Stimulated activated naive B cell treated with anti-CD40 and anti-IgM and Interleukin-4, amounts not matched to agents 10 μg/mL and 1 μg/mL and 100 μg/mL, for 72 hours (primary cell): ENCODE data around the gene NRARP.
"Not testable (repeated sequence)": the region's sequence is repeated elsewhere in the genome, so short reads cannot be mapped to it uniquely, and the experiment has no call there.

Source experiments
- ATAC-seq, 2 donors: fragments of 150-1000 bp; cut with Tn5 transposase; replicated peaks; 2 replicates each; pipeline ENCODE4 v1.10.0; 2021; ENCODE audit warnings: moderate library complexity in 1 of 2
- DNase-seq: peaks from one replicate; pipeline ENCODE4 v3.0.0; 2021
- H3K27ac Mint-ChIP-seq: one replicate; pipeline ENCODE4 v1.8.0; 2022; ENCODE audit warnings: mild to moderate bottlenecking, mixed read lengths
- H3K27me3 Mint-ChIP-seq, 2 donors: one replicate each; pipeline ENCODE4 v1.8.0; 2022; ENCODE audit warnings: mixed read lengths in 2 of 2
- H3K36me3 Mint-ChIP-seq, 2 donors: one replicate each; pipeline ENCODE4 v1.8.0; 2022; ENCODE audit warnings: mixed read lengths in 2 of 2, mild to moderate bottlenecking in 1 of 2
- H3K4me1 Mint-ChIP-seq, 2 donors: one replicate each; pipeline ENCODE4 v1.8.0; 2022; ENCODE audit warnings: mixed read lengths in 2 of 2, mild to moderate bottlenecking in 1 of 2
- H3K4me3 Mint-ChIP-seq, 2 donors: one replicate each; pipeline ENCODE4 v1.8.0; 2022; ENCODE audit warnings: mild to moderate bottlenecking in 2 of 2, mixed read lengths in 2 of 2, moderate library complexity in 1 of 2
- H3K9me3 Mint-ChIP-seq, 2 donors: one replicate each; pipeline ENCODE4 v1.8.0; 2022; ENCODE audit warnings: mixed read lengths in 2 of 2, mild to moderate bottlenecking in 1 of 2

The NRARP gene

GRCh38 chr9:137329590-137329989 lies 27.5 kb upstream of the NRARP start:
- ATAC-seq, H3K4me3 Mint-ChIP-seq: not testable (repeated sequence)

GRCh38 chr9:137327641-137328550 lies 25.8 kb upstream of the NRARP start:
- H3K4me3 Mint-ChIP-seq = peak overlapping the region in 1 of 2 donors; percentile 25
- ATAC-seq, H3K27me3 Mint-ChIP-seq, H3K36me3 Mint-ChIP-seq, DNase-seq, H3K9me3 Mint-ChIP-seq: not testable (repeated sequence)
- peak overlapping the region; percentile 88 for H3K27ac Mint-ChIP-seq
- H3K4me1 Mint-ChIP-seq = peaks cover 13 to 26% of the 10 kb centered on the region in 2 donors

More at GRCh38 chr9:137329590-137329989, 27.5 kb upstream of the NRARP start:
- H3K27ac Mint-ChIP-seq, H3K9me3 Mint-ChIP-seq, H3K27me3 Mint-ChIP-seq, H3K36me3 Mint-ChIP-seq, DNase-seq: not testable (repeated sequence)
- peaks cover 12 to 28% of the 10 kb centered on the region in 2 donors for H3K4me1 Mint-ChIP-seq

- H3K4me1 Mint-ChIP-seq = peaks cover 15 to 31% of the 10 kb centered on the region in 2 donors
- peaks cover 0 to 4% of the 10 kb centered on the region in 2 donors for H3K27me3 Mint-ChIP-seq
- H3K36me3 Mint-ChIP-seq = peaks cover 0 to 5% of the 10 kb centered on the region in 2 donors
- peaks cover 3 to 9% of the 10 kb centered on the region in 2 donors for H3K9me3 Mint-ChIP-seq
- DNase-seq = peak; percentile 68
- H3K27ac Mint-ChIP-seq = peak overlapping the region; percentile 99
- peak; percentile 97 to 99 for ATAC-seq
- H3K4me3 Mint-ChIP-seq = peak overlapping the region; percentile 76 to 91
Measured at GRCh38 chr9:137326445-137327065, 24.5 kb upstream of the NRARP start.

GRCh38 chr9:137325799-137326198 lies 23.7 kb upstream of the NRARP start:
- ATAC-seq (no peak), DNase-seq (no peak)
- Mint-ChIP-seq H3K4me3 (peak overlapping the region in 1 of 2 donors; percentile 76), H3K4me1 (peaks cover 16 to 39% of the 10 kb centered on the region in 2 donors), H3K27ac (peak overlapping the region; percentile 99), H3K27me3 (peaks cover 0 to 4% of the 10 kb centered on the region in 2 donors), H3K36me3 (peaks cover 0 to 5% of the 10 kb centered on the region in 2 donors), H3K9me3 (peaks cover 3 to 9% of the 10 kb centered on the region in 2 donors)

- DNase-seq (no peak), ATAC-seq (no peak)
- Mint-ChIP-seq H3K9me3 (peaks cover 3 to 9% of the 10 kb centered on the region in 2 donors), H3K4me1 (peaks cover 19 to 45% of the 10 kb centered on the region in 2 donors), H3K36me3 (peaks cover 0 to 5% of the 10 kb centered on the region in 2 donors), H3K27me3 (peaks cover 0 to 4% of the 10 kb centered on the region in 2 donors), H3K4me3 (no peak overlapping the region), H3K27ac (peak overlapping the region; percentile 75)
Measured at GRCh38 chr9:137325124-137325523, 23.1 kb upstream of the NRARP start.

GRCh38 chr9:137323531-137324331 lies 21.7 kb upstream of the NRARP start:
- peaks cover 3 to 9% of the 10 kb centered on the region in 2 donors for H3K9me3 Mint-ChIP-seq
- peaks cover 0 to 5% of the 10 kb centered on the region in 2 donors for H3K36me3 Mint-ChIP-seq
- H3K4me3 Mint-ChIP-seq = no peak overlapping the region
- DNase-seq = no peak
- H3K4me1 Mint-ChIP-seq = peaks cover 25 to 55% of the 10 kb centered on the region in 2 donors
- peaks cover 0 to 4% of the 10 kb centered on the region in 2 donors for H3K27me3 Mint-ChIP-seq
- H3K27ac Mint-ChIP-seq = no peak overlapping the region
- no peak for ATAC-seq

- H3K4me1 Mint-ChIP-seq = peaks cover 26 to 50% of the 10 kb centered on the region in 2 donors
- H3K36me3 Mint-ChIP-seq = peaks cover 0 to 3% of the 10 kb centered on the region in 2 donors
- ATAC-seq (no peak), DNase-seq (no peak)
- H3K27ac Mint-ChIP-seq = peak overlapping the region; percentile 37
- peaks cover 0 to 3% of the 10 kb centered on the region in 2 donors for H3K27me3 Mint-ChIP-seq
- H3K4me3 Mint-ChIP-seq = no peak overlapping the region
- peaks cover under 1 to 2% of the 10 kb centered on the region in 2 donors for H3K9me3 Mint-ChIP-seq
Measured at GRCh38 chr9:137321726-137322361, 19.8 kb upstream of the NRARP start.

- DNase-seq = peak; percentile 54
- Mint-ChIP-seq H3K27me3 (peaks cover 0 to 3% of the 10 kb centered on the region in 2 donors), H3K4me1 (peaks cover 16 to 44% of the 10 kb centered on the region in 2 donors), H3K27ac (peak overlapping the region; percentile 86), H3K9me3 (no peaks in the 10 kb centered on the region), H3K4me3 (peak overlapping the region; percentile 72 to 81), H3K36me3 (no peaks in the 10 kb centered on the region)
- ATAC-seq = peak; percentile 92 to 93
Measured at GRCh38 chr9:137320555-137321384, 18.7 kb upstream of the NRARP start.

GRCh38 chr9:137319739-137320551 lies 17.9 kb upstream of the NRARP start:
- Mint-ChIP-seq H3K9me3 (no peaks in the 10 kb centered on the region), H3K27ac (peak overlapping the region; percentile 86), H3K36me3 (no peaks in the 10 kb centered on the region), H3K4me3 (peak overlapping the region in 1 of 2 donors; percentile 72), H3K27me3 (peaks cover 0 to 3% of the 10 kb centered on the region in 2 donors), H3K4me1 (peaks cover 16 to 37% of the 10 kb centered on the region in 2 donors)
- peak; percentile 3 for DNase-seq
- no peak for ATAC-seq

- Mint-ChIP-seq H3K27ac (no peak overlapping the region), H3K9me3 (no peaks in the 10 kb centered on the region), H3K4me3 (no peak overlapping the region), H3K36me3 (no peaks in the 10 kb centered on the region), H3K4me1 (peaks cover 16 to 36% of the 10 kb centered on the region in 2 donors), H3K27me3 (peaks cover 0 to 3% of the 10 kb centered on the region in 2 donors)
- no peak for DNase-seq
- ATAC-seq = no peak
Measured at GRCh38 chr9:137319011-137319738, 17.1 kb upstream of the NRARP start.

- DNase-seq = no peak
- Mint-ChIP-seq H3K4me3 (no peak overlapping the region), H3K27me3 (peaks cover 0 to 3% of the 10 kb centered on the region in 2 donors), H3K36me3 (no peaks in the 10 kb centered on the region), H3K4me1 (peaks cover 16 to 36% of the 10 kb centered on the region in 2 donors), H3K9me3 (no peaks in the 10 kb centered on the region), H3K27ac (no peak overlapping the region)
- ATAC-seq = no peak
Measured at GRCh38 chr9:137318602-137319001, 16.5 kb upstream of the NRARP start.
